Activated CD4-positive, alpha-beta memory T cell treated with anti-CD3 and anti-CD28 coated beads, Interleukin-2, amount 10 ng/mL, durations not matched to agents 7 days and 5 days (primary cell): ENCODE measurements around the gene PNLIPRP1. TPM values are rescaled to one million over a fixed set of nuclear protein-coding genes. Genes with fewer than 3 reads are reported as not detected.

Source experiments
- CTCF ChIA-PET: fragments of 350-600 bp; sonication (Branson Sonifier 250); formaldehyde crosslinking; loops from one replicate; lab custom pipeline; 2021; ENCODE audit warnings: antibody characterized with exemption, inconsistent platforms; lab: Charles Lee
- POLR2A ChIA-PET: fragments of 350-600 bp; sonication (Branson Sonifier 250); formaldehyde crosslinking; loops from one replicate; lab custom pipeline; 2021; ENCODE audit warnings: antibody characterized with exemption; lab: Charles Lee
- DNase-seq: peaks from one replicate; pipeline ENCODE4 v3.0.0-alpha.2; 2020
- H3K27ac Mint-ChIP-seq: one replicate; pipeline ENCODE4 v1.8.0; 2021; ENCODE audit warnings: mild to moderate bottlenecking, mixed read lengths
- H3K27me3 Mint-ChIP-seq: one replicate; pipeline ENCODE4 v1.8.0; 2021; ENCODE audit warnings: mixed read lengths
- H3K36me3 Mint-ChIP-seq: one replicate; pipeline ENCODE4 v1.8.0; 2021; ENCODE audit warnings: low read depth, mixed read lengths
- H3K4me1 Mint-ChIP-seq: one replicate; pipeline ENCODE4 v1.8.0; 2021; ENCODE audit warnings: mixed read lengths
- H3K4me3 Mint-ChIP-seq: one replicate; pipeline ENCODE4 v1.8.0; 2021; ENCODE audit warnings: mild to moderate bottlenecking, mixed read lengths
- H3K9me3 Mint-ChIP-seq: one replicate; pipeline ENCODE4 v1.8.0; 2021; ENCODE audit warnings: mixed read lengths
- total RNA-seq, 2 experiments: library from RNA; stranded (reverse); gene quantifications; one replicate each; pipeline ENCODE4 v1.2.3, GENCODE V29; 2021

The PNLIPRP1 gene
- total RNA-seq = not detected

DNA sequence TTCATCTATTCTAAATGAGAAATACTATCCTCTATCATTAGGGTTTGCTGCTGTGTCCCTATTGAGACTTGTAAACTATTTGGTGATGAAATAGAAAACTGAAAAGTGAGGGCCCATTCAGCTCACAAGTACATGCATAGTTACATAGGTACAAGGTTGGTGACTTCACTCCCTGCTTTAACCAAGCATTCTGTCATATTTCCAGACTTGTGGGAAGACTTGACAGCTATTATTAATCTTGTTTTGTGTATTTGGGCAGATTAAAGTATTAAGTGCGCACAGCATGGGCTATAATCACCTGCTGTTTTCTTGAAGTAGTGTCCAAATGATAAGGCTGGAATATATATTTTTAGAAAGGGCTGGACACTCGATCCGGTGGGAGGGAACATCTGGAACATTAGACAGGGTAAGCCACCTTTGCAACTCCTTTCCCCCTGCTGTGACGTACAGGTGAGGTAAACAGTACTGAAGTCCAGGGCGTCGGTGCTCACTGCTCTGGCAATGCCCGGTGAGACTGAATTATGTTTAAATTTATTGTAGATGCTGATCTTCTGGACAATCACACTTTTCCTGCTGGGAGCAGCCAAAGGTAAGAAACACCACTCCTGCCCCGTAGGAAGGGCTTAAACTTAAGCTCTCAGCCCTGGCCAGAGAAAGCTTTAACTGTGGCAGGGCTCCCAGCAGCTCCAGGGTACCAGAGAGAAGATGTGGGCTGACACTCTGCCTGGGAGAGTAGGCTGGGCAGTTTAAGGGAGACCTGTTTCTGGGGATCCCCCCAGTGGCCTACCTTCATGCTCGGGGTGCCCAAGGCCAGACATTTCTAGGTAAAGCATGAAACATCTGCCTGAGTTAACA is at the start of gene PNLIPRP1:
PNLIPRP1 (plus strand) TSS at position 370 of the 855 bp plus-strand sequence; CDS start at position 541, 171 bp downstream.
- DNase-seq = no peak
- Mint-ChIP-seq H3K4me3 (no peak within 1 kb of the TSS), H3K27me3 (no peaks in the 10 kb centered on the region), H3K36me3 (no peaks in the 10 kb centered on the region), H3K9me3 (no peaks in the 10 kb centered on the region), H3K4me1 (no peaks in the 10 kb centered on the region), H3K27ac (no peak within 1 kb of the TSS)
- ChIA-PET POLR2A (no interaction called here), CTCF (no interaction called here)

GRCh38 chr10:116542007-116542677 is 48.6 kb upstream of the PNLIPRP1 start:
- H3K9me3 Mint-ChIP-seq = no peaks in the 10 kb centered on the region

DNA sequence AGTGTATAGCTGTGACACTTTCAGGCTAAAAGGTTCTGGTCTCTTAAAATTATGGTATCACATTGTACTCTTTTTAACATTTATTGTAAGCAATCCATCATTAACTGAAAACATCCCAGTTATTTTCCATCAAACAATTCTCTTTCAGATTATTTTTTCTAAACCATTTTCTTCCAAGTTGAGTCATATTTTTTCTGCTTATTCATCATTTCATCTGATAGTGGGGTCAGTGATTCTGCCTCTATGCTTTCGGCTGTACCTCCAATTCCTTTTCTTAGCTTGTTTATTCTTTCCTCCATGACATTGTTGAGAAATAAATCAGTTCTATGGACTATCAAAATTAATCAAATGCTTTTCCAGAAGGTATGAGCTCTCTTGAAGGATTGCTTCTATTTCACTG is 45.6 kb upstream of the PNLIPRP1 start:
- Mint-ChIP-seq H3K4me3 (no peak overlapping the region), H3K27me3 (no peaks in the 10 kb centered on the region), H3K27ac (no peak overlapping the region), H3K36me3 (no peaks in the 10 kb centered on the region), H3K4me1 (no peaks in the 10 kb centered on the region), H3K9me3 (no peaks in the 10 kb centered on the region)
- POLR2A ChIA-PET = no interaction called here
- CTCF ChIA-PET = no interaction called here
- no peak for DNase-seq

More at GRCh38 chr10:116542007-116542677, 48.6 kb upstream of the PNLIPRP1 start:
- DNase-seq = no peak
- ChIA-PET CTCF (no interaction called here), POLR2A (no interaction called here)
- Mint-ChIP-seq H3K27ac (no peak overlapping the region), H3K4me1 (no peaks in the 10 kb centered on the region), H3K4me3 (no peak overlapping the region), H3K27me3 (no peaks in the 10 kb centered on the region), H3K36me3 (no peaks in the 10 kb centered on the region)

DNA sequence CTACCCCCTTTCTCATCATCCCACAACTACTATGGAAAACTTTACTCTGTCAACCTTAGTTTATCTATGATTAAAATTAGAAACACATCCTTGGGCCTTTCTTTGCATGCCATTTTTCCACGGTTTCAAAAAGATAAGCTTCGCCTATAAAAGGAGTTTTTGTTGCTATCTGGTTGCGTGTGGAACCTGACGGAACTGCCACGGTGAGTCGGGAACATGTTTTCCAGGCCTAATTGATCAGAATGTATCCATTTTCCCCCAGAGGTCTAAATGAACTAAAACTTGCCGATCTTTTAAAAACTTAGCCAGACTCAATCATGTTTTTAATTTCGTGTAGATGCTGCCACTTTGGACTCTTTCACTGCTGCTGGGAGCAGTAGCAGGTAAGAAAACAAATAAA is 45.0 kb upstream of the PNLIPRP1 start, which contains the start of gene PNLIP:
PNLIP (plus strand) TSS at position 176 of the 400 bp plus-strand sequence; CDS start at position 338, 162 bp downstream.
- Mint-ChIP-seq H3K27ac (no peak within 1 kb of the TSS), H3K4me1 (no peaks in the 10 kb centered on the region), H3K4me3 (no peak within 1 kb of the TSS), H3K36me3 (no peaks in the 10 kb centered on the region), H3K27me3 (no peaks in the 10 kb centered on the region), H3K9me3 (no peaks in the 10 kb centered on the region)
- no peak for DNase-seq
- ChIA-PET CTCF (no interaction called here), POLR2A (no interaction called here)

DNA sequence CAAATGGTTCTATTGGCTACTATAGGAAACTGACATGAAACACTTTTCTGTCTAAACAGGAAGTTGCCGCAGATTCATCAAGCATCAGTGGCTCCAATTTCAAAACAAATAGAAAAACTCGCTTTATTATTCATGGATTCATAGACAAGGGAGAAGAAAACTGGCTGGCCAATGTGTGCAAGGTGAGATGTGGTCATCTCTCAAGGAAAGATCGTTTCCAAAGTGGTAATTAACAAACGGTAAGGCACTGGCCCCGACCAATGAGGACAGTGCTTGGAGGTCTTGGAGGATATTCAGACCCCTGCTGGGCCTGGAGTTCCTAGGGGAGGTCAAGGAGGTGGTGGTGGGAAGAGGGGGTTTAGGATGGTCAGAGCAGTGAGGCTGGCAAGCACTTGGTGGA is 42.5 kb upstream of the PNLIPRP1 start:
- Mint-ChIP-seq H3K27me3 (no peaks in the 10 kb centered on the region), H3K9me3 (no peaks in the 10 kb centered on the region), H3K4me3 (no peak overlapping the region), H3K4me1 (no peaks in the 10 kb centered on the region), H3K27ac (no peak overlapping the region), H3K36me3 (no peaks in the 10 kb centered on the region)
- ChIA-PET POLR2A (no interaction called here), CTCF (no interaction called here)
- DNase-seq = no peak

- DNase-seq = no peak
- no peaks in the 10 kb centered on the region for H3K27me3 Mint-ChIP-seq
Observed at GRCh38 chr10:116553378-116553980, 37.3 kb upstream of the PNLIPRP1 start.

DNA sequence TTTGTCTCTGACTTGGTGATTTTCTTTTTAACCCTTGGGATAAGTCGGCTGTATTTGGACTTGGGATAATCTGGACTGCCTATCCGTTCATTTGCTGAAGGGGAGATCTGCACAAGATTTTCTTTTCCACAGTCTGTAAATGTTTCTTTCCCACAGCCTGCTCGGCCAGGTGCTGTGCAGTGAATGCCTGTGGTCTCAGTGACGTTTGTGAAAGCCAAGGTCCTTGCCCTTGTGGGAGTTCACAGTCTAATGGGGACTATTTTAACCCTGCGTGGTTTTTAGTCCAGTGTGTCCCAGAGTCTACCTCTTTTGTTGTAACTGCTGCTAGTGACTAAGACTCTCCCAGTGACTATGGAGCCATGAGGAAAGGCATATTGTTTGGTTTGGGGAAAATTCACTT is 36.1 kb upstream of the PNLIPRP1 start:
- Mint-ChIP-seq H3K4me3 (no peak overlapping the region), H3K4me1 (no peaks in the 10 kb centered on the region), H3K27ac (no peak overlapping the region), H3K27me3 (no peaks in the 10 kb centered on the region), H3K36me3 (no peaks in the 10 kb centered on the region), H3K9me3 (no peaks in the 10 kb centered on the region)
- CTCF ChIA-PET = no interaction called here
- no peak for DNase-seq
- POLR2A ChIA-PET = no interaction called here

More at GRCh38 chr10:116553378-116553980, 37.3 kb upstream of the PNLIPRP1 start:
- ChIA-PET POLR2A (no interaction called here), CTCF (no interaction called here)
- H3K36me3 Mint-ChIP-seq = no peaks in the 10 kb centered on the region
- no peaks in the 10 kb centered on the region for H3K9me3 Mint-ChIP-seq
- H3K4me1 Mint-ChIP-seq = no peaks in the 10 kb centered on the region
- no peak overlapping the region for H3K27ac Mint-ChIP-seq
- no peak overlapping the region for H3K4me3 Mint-ChIP-seq

- no peaks in the 10 kb centered on the region for H3K27me3 Mint-ChIP-seq
- ChIA-PET CTCF (no interaction called here), POLR2A (no interaction called here)
- H3K9me3 Mint-ChIP-seq = no peaks in the 10 kb centered on the region
- H3K4me1 Mint-ChIP-seq = no peaks in the 10 kb centered on the region
- H3K27ac Mint-ChIP-seq = no peak overlapping the region
- DNase-seq = no peak
- H3K36me3 Mint-ChIP-seq = no peaks in the 10 kb centered on the region
- H3K4me3 Mint-ChIP-seq = no peak overlapping the region
Observed at GRCh38 chr10:116555880-116556279, 34.9 kb upstream of the PNLIPRP1 start.

- Mint-ChIP-seq H3K9me3 (no peaks in the 10 kb centered on the region), H3K4me3 (no peak overlapping the region), H3K27ac (no peak overlapping the region), H3K27me3 (no peaks in the 10 kb centered on the region), H3K4me1 (no peaks in the 10 kb centered on the region), H3K36me3 (no peaks in the 10 kb centered on the region)
- POLR2A ChIA-PET = no interaction called here
- CTCF ChIA-PET = no interaction called here
- DNase-seq = no peak
Observed at GRCh38 chr10:116557305-116557880, 33.4 kb upstream of the PNLIPRP1 start.

- H3K27ac Mint-ChIP-seq = no peak overlapping the region
- H3K9me3 Mint-ChIP-seq = no peaks in the 10 kb centered on the region
- no peaks in the 10 kb centered on the region for H3K36me3 Mint-ChIP-seq
- no peaks in the 10 kb centered on the region for H3K27me3 Mint-ChIP-seq
- H3K4me1 Mint-ChIP-seq = no peaks in the 10 kb centered on the region
- no peak overlapping the region for H3K4me3 Mint-ChIP-seq
- ChIA-PET CTCF (no interaction called here), POLR2A (no interaction called here)
- DNase-seq = no peak
Observed at GRCh38 chr10:116565534-116565933, 25.2 kb upstream of the PNLIPRP1 start.

- Mint-ChIP-seq H3K27me3 (no peaks in the 10 kb centered on the region), H3K4me3 (no peak overlapping the region), H3K4me1 (no peaks in the 10 kb centered on the region), H3K9me3 (no peaks in the 10 kb centered on the region), H3K36me3 (no peaks in the 10 kb centered on the region), H3K27ac (no peak overlapping the region)
- CTCF ChIA-PET = no interaction called here
- DNase-seq = no peak
- POLR2A ChIA-PET = no interaction called here
Observed at GRCh38 chr10:116566932-116567331, 23.8 kb upstream of the PNLIPRP1 start.

GRCh38 chr10:116567335-116567734 is 23.4 kb upstream of the PNLIPRP1 start:
- no peaks in the 10 kb centered on the region for H3K9me3 Mint-ChIP-seq
- no peak overlapping the region for H3K27ac Mint-ChIP-seq
- ChIA-PET CTCF (no interaction called here), POLR2A (no interaction called here)
- no peaks in the 10 kb centered on the region for H3K4me1 Mint-ChIP-seq
- no peaks in the 10 kb centered on the region for H3K27me3 Mint-ChIP-seq
- no peak overlapping the region for H3K4me3 Mint-ChIP-seq
- no peaks in the 10 kb centered on the region for H3K36me3 Mint-ChIP-seq
- no peak for DNase-seq

DNA sequence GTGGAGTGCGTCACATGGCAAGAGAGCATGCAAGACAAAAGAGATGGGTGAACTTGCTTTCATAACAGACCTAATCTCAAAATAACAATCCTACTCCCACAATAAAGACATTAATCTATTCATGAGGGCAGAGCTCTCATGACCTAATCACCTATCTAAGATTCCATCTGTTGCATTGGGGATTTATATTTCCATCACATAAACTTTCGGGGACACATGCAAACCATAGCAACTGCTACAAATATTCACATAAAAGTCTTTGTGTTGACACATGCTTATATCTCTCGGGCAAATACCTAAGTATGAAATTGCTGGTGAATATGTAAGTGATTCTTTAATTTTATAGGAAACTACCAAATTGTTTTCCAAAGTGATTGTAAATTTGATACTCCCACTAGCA is 16.0 kb upstream of the PNLIPRP1 start:
- Mint-ChIP-seq H3K36me3 (no peaks in the 10 kb centered on the region), H3K27me3 (no peaks in the 10 kb centered on the region), H3K4me1 (no peaks in the 10 kb centered on the region), H3K4me3 (no peak overlapping the region), H3K27ac (no peak overlapping the region), H3K9me3 (peaks cover 4% of the 10 kb centered on the region)
- CTCF ChIA-PET = no interaction called here
- DNase-seq = no peak
- POLR2A ChIA-PET = no interaction called here
